Prostate gland (tissue), 2 donors: ENCODE measurements around the gene TEK.

Experiments used
- POLR2A ChIP-seq: fragments of 450-650 bp; IDR thresholded peaks from one replicate; pipeline ENCODE4 v1.6.1; 2016; ENCODE audit warnings: antibody characterized with exemption, mild to moderate bottlenecking
- POLR2AphosphoS5 ChIP-seq: sonication (generic); formaldehyde crosslinking; IDR thresholded peaks from one replicate; pipeline ENCODE4 v1.6.1; 2017; ENCODE audit warnings: antibody characterized with exemption
- TF ChIP-seq, protein P1 (sequence below), 4 experiments: fragments of 200-600 bp in 2 of 4; fragments of 450-650 bp in 2 of 4; sonication (generic) in 2 of 4; IDR thresholded peaks; 1 replicate in 3 of 4; 2 replicates in 1 of 4; pipeline ENCODE4 v1.5.1; 2016 to 2019; ENCODE audit warnings: antibody characterized with exemption in 4 of 4, mild to moderate bottlenecking in 2 of 4, moderate library complexity in 2 of 4

- TF ChIP-seq, protein P1, sequence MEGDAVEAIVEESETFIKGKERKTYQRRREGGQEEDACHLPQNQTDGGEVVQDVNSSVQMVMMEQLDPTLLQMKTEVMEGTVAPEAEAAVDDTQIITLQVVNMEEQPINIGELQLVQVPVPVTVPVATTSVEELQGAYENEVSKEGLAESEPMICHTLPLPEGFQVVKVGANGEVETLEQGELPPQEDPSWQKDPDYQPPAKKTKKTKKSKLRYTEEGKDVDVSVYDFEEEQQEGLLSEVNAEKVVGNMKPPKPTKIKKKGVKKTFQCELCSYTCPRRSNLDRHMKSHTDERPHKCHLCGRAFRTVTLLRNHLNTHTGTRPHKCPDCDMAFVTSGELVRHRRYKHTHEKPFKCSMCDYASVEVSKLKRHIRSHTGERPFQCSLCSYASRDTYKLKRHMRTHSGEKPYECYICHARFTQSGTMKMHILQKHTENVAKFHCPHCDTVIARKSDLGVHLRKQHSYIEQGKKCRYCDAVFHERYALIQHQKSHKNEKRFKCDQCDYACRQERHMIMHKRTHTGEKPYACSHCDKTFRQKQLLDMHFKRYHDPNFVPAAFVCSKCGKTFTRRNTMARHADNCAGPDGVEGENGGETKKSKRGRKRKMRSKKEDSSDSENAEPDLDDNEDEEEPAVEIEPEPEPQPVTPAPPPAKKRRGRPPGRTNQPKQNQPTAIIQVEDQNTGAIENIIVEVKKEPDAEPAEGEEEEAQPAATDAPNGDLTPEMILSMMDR (IDR thresholded peaks at IDR 0.05): no peak
- no peak for TF ChIP-seq POLR2A
- no peak for TF ChIP-seq POLR2AphosphoS5
These were observed 169.3 kb downstream of the TEK start for GRCh38 chr9:27278374-27278773.
